Spleen (tissue), 11 donors: ENCODE results near the gene BCOR. TPM values are rescaled to one million over a fixed set of nuclear protein-coding genes. Genes with fewer than 3 reads are reported as not detected.

ENCODE experiments used
- DNase-seq: peaks from one replicate; pipeline ENCODE4 v3.0.0-alpha.2; 2020
- H3K27ac ChIP-seq, 8 donors: fragments of 200-600 bp; sonication (generic) in 7 of 8; 1 replicate in 4 of 8; 2 replicates in 4 of 8; pipeline versions ENCODE4 v1.5.0 to v1.8.0; 2016 to 2021; ENCODE audit warnings: inconsistent platforms in 4 of 8, mild to moderate bottlenecking in 4 of 8, moderate library complexity in 1 of 8
- H3K27me3 ChIP-seq, 7 donors: fragments of 200-600 bp; sonication (generic) in 6 of 7; replicated peaks in 1 of 7; 1 replicate in 4 of 7; 2 replicates in 3 of 7; pipeline versions ENCODE4 v1.5.0 to v1.8.0; 2016 to 2021; ENCODE audit warnings: inconsistent platforms in 3 of 7, mild to moderate bottlenecking in 1 of 7
- H3K36me3 ChIP-seq, 6 donors: fragments of 200-600 bp; sonication (generic) in 5 of 6; 1 replicate in 4 of 6; 2 replicates in 2 of 6; pipeline versions ENCODE4 v1.5.0 to v1.8.0; 2016 to 2021; ENCODE audit warnings: inconsistent platforms in 2 of 6
- H3K4me1 ChIP-seq, 6 donors: fragments of 200-600 bp; sonication (generic) in 5 of 6; 1 replicate in 3 of 6; 2 replicates in 3 of 6; pipeline versions ENCODE4 v1.5.0 to v1.8.0; 2016 to 2021; ENCODE audit warnings: inconsistent platforms in 3 of 6
- H3K4me3 ChIP-seq, 8 donors: fragments of 200-600 bp; sonication (generic) in 7 of 8; 1 replicate in 4 of 8; 2 replicates in 4 of 8; pipeline versions ENCODE4 v1.5.0 to v1.8.0; 2016 to 2021; ENCODE audit warnings: inconsistent platforms in 4 of 8, mild to moderate bottlenecking in 4 of 8, moderate library complexity in 2 of 8
- H3K9me3 ChIP-seq, 8 donors: fragments of 200-600 bp; sonication (generic) in 7 of 8; 1 replicate in 4 of 8; 2 replicates in 4 of 8; pipeline versions ENCODE4 v1.5.0 to v1.8.0; 2016 to 2021; ENCODE audit warnings: inconsistent platforms in 4 of 8
- CTCF ChIP-seq, 11 experiments: fragments of 200-600 bp in 7 of 11; fragments of 450-650 bp in 4 of 11; sonication (generic) in 4 of 11; IDR thresholded peaks in 8 of 11; conservative IDR thresholded peaks in 3 of 11; 1 replicate in 7 of 11; 2 replicates in 4 of 11; pipeline versions ENCODE4 v1.4.0 to v1.8.0; 2016 to 2021; ENCODE audit warnings: antibody characterized with exemption in 11 of 11, inconsistent platforms in 4 of 11, mild to moderate bottlenecking in 1 of 11
- POLR2A ChIP-seq, 3 donors: fragments of 450-650 bp; IDR thresholded peaks; one replicate each; pipeline ENCODE4 v1.5.1; 2017; ENCODE audit warnings: antibody characterized with exemption in 3 of 3, mild to moderate bottlenecking in 1 of 3
- POLR2AphosphoS5 ChIP-seq, 3 donors: sonication (generic); formaldehyde crosslinking; IDR thresholded peaks; one replicate each; pipeline ENCODE4 v1.5.1; 2017; ENCODE audit warnings: antibody characterized with exemption in 3 of 3
- WGBS, 5 donors: extraction: QIAGEN DNeasy Blood & Tissue Kit in 3 of 5; methylation state at CpG; one replicate each; pipeline versions ENCODE4 v1.1.5 to v1.1.7; 2013 to 2018; 5-methylcytosine and 5-hydroxymethylcytosine counted together
- intact Hi-C: fragments of 100-400 bp; cut with DNase I; formaldehyde crosslinking; loops from one replicate; pipeline ENCODE4 v1.15.0; 2023; ENCODE audit warnings: low total_unique reads
- polyA plus RNA-seq, 3 donors: library from polyadenylated mRNA; stranded (reverse); fragments of 200-250 nt; gene quantifications; one replicate each; pipeline ENCODE4 v1.2.1, GENCODE V29; 2013
- total RNA-seq, 7 donors: library from RNA; depleted of rRNA in 3 of 7; stranded (reverse); fragments of >200 nt in 3 of 7; fragmentation: NEBNext Ultra II Directional in 4 of 7; extraction: Animal tissue kit (Norgen Biotek cat#: 25700) in 4 of 7; gene quantifications; one replicate each; pipeline versions ENCODE4 v1.1.0 to v1.2.1, GENCODE V29; 2016 to 2021
- donor health status: healthy with polysubstance abuse.
- donor health status: DM: no; HTN: no; CAD: no; lungs with moderate emphysema.
- donor health status: DM: no; HTN: no; CAD: no.
- donor health status: Bipolar disorder and iron deficiency.
- donor health status: healthy.
- donor health status: DM: no; HTN: no; CAD: no.
- donor health status: DM: yes; HTN: yes; CAD: no.

Gene BCOR
- total and polyA plus RNA-seq, 10 donors = 8.3 to 38.6 (median 29.0) TPM

GRCh38 chrX:40004921-40005291 is 92.9 kb downstream of the BCOR start:
- no peak for TF ChIP-seq CTCF (IDR thresholded peaks at IDR 0.05 in 8 of 11, conservative IDR thresholded peaks at IDR 0.05 in 3 of 11)
- no peak for TF ChIP-seq POLR2AphosphoS5 (IDR thresholded peaks at IDR 0.05)
- TF ChIP-seq POLR2A (IDR thresholded peaks at IDR 0.05) = no peak
- H3K27me3 ChIP-seq = peaks cover 0 to 63% (median 47%) of the 10 kb centered on the region in 7 donors
- 26 to 36% (median 32%) methylated on average over 7 to 16 of the region's 16 CpGs for WGBS, 5 donors

GRCh38 chrX:40004246-40004535 is 93.6 kb downstream of the BCOR start:
- no peaks in the 10 kb centered on the region for H3K36me3 ChIP-seq
- H3K9me3 ChIP-seq = no peaks in the 10 kb centered on the region
- no peak for TF ChIP-seq POLR2A (IDR thresholded peaks at IDR 0.05)
- no peak for TF ChIP-seq CTCF (IDR thresholded peaks at IDR 0.05 in 8 of 11, conservative IDR thresholded peaks at IDR 0.05 in 3 of 11)
- no peak for TF ChIP-seq POLR2AphosphoS5 (IDR thresholded peaks at IDR 0.05)
- DNase-seq = no peak
- peaks cover 1 to 36% (median 31%) of the 10 kb centered on the region in 6 donors for H3K4me1 ChIP-seq
- no peak overlapping the region for H3K4me3 ChIP-seq
- intact Hi-C loops = no loop called here
- no peak overlapping the region for H3K27ac ChIP-seq
- peaks cover 0 to 56% (median 42%) of the 10 kb centered on the region in 7 donors for H3K27me3 ChIP-seq
- 54 to 98% (median 91%) methylated on average over 3 to 4 of the region's 4 CpGs for WGBS, 5 donors

More at GRCh38 chrX:40004921-40005291, 92.9 kb downstream of the BCOR start:
- no peaks in the 10 kb centered on the region for H3K36me3 ChIP-seq
- H3K4me1 ChIP-seq = peaks cover 5 to 43% (median 35%) of the 10 kb centered on the region in 6 donors
- H3K27ac ChIP-seq = no peak overlapping the region
- H3K4me3 ChIP-seq = peak overlapping the region in 5 of 8 donors; percentile 3 to 63 (median 30)
- no peaks in the 10 kb centered on the region for H3K9me3 ChIP-seq
- intact Hi-C loops = no loop called here
- DNase-seq = peak; percentile 70

GRCh38 chrX:40003428-40004245 is 94.1 kb downstream of the BCOR start:
- H3K9me3 ChIP-seq = no peaks in the 10 kb centered on the region
- 48 to 79% (median 75%) methylated on average over 7 to 8 of the region's 8 CpGs for WGBS, 5 donors
- H3K27ac ChIP-seq = no peak overlapping the region
- no peak for DNase-seq
- no peak for TF ChIP-seq POLR2AphosphoS5 (IDR thresholded peaks at IDR 0.05)
- TF ChIP-seq CTCF (IDR thresholded peaks at IDR 0.05 in 8 of 11, conservative IDR thresholded peaks at IDR 0.05 in 3 of 11) = no peak
- no peak for TF ChIP-seq POLR2A (IDR thresholded peaks at IDR 0.05)
- H3K4me1 ChIP-seq = peaks cover 0 to 30% (median 25%) of the 10 kb centered on the region in 6 donors
- H3K27me3 ChIP-seq = peaks cover 0 to 50% (median 36%) of the 10 kb centered on the region in 7 donors
- H3K36me3 ChIP-seq = no peaks in the 10 kb centered on the region
- H3K4me3 ChIP-seq = no peak overlapping the region
- intact Hi-C loops = no loop called here

GRCh38 chrX:40003071-40003427 is 94.7 kb downstream of the BCOR start:
- 78 to 96% (median 92%) methylated on average over 4 of the region's 4 CpGs for WGBS, 5 donors
- no peak for TF ChIP-seq POLR2AphosphoS5 (IDR thresholded peaks at IDR 0.05)
- TF ChIP-seq CTCF (IDR thresholded peaks at IDR 0.05 in 8 of 11, conservative IDR thresholded peaks at IDR 0.05 in 3 of 11) = no peak
- TF ChIP-seq POLR2A (IDR thresholded peaks at IDR 0.05) = no peak
- Histone ChIP-seq H3K4me1 (peaks cover 0 to 25% (median 21%) of the 10 kb centered on the region in 6 donors), H3K4me3 (no peak overlapping the region), H3K9me3 (no peaks in the 10 kb centered on the region), H3K27ac (no peak overlapping the region), H3K27me3 (peaks cover 0 to 44% (median 30%) of the 10 kb centered on the region in 7 donors), H3K36me3 (no peaks in the 10 kb centered on the region)
- DNase-seq = no peak
- intact Hi-C loops = no loop called here
